ENCODE data around the gene HSBP1L1. TPM values are rescaled to one million over a fixed set of nuclear protein-coding genes. Genes with fewer than 3 reads are reported as not detected.

The HSBP1L1 gene
- total and polyA plus RNA-seq, 2 donors (not counting 3 experiments of a cell fraction or from before 2014, with no cell fraction given): 5.2 to 7.1 TPM

GRCh38 chr18:79919089-79919488 is 45.4 kb upstream of the HSBP1L1 start:
- dilution Hi-C loops (cut with MboI; ENCODE audit: extremely low pct_ligation_motif_present, low sequenced_read_pairs): no loop called here
- intact Hi-C loops (cut with micrococcal nuclease): no loop called here
- DNase-seq (ENCODE audit: low read depth, low spot score): no peak

More at GRCh38 chr18:79919089-79919488, 45.4 kb upstream of the HSBP1L1 start:
- no peak overlapping the region for H3K4me3 ChIP-seq (replicated peaks in 1 of 3; ENCODE audit: insufficient read depth in 1 of 3, low read depth in 1 of 3, low read length in 3 of 3)
- no peaks in the 10 kb centered on the region for H3K4me1 ChIP-seq (ENCODE audit: control insufficient read depth, extremely low read depth, insufficient read depth, low read length)
- H3K9ac ChIP-seq (replicated peaks; ENCODE audit: extremely low read depth, insufficient read depth, low read length): no peak overlapping the region
- H3K9me1 ChIP-seq (replicated peaks; ENCODE audit: control insufficient read depth, extremely low read depth, insufficient read depth, low read length): no peaks in the 10 kb centered on the region
- FAIRE-seq: no peak
- H3K79me2 ChIP-seq (ENCODE audit: control insufficient read depth, insufficient read depth, low read length): no peaks in the 10 kb centered on the region
- H3K27me3 ChIP-seq (ENCODE audit: control insufficient read depth in 2 of 2, insufficient read depth in 2 of 2, low read length in 2 of 2): no peaks in the 10 kb centered on the region
- BruUV-seq (replicated peaks): no TSS peak
- TF ChIP-seq POLR2A (IDR thresholded peaks at IDR 0.05; ENCODE audit: low read depth, low read length) (no peak), CTCF (IDR thresholded peaks at IDR 0.05; ENCODE audit: extremely low read depth in 1 of 2, insufficient read depth in 1 of 2, low read depth in 1 of 2, low read length in 2 of 2) (no peak), MYC (IDR thresholded peaks at IDR 0.05; ENCODE audit: low read depth, low read length) (no peak), GATA2 (IDR thresholded peaks at IDR 0.05; ENCODE audit: insufficient read depth, insufficient read length, low read depth, low read length) (no peak), JUN (IDR thresholded peaks at IDR 0.05; ENCODE audit: borderline replicate concordance, insufficient read depth, insufficient read length, low read depth) (no peak), FOS (IDR thresholded peaks at IDR 0.05; ENCODE audit: borderline replicate concordance, insufficient read depth, low read length) (no peak), MAX (IDR thresholded peaks at IDR 0.05; ENCODE audit: insufficient read depth, insufficient read length) (no peak)
- H3K27ac ChIP-seq (ENCODE audit: insufficient read depth, low read depth, low read length): no peak overlapping the region
- ChIA-PET POLR2A (no interaction called here), CTCF (no interaction called here)
- H3K9me3 ChIP-seq (replicated peaks; ENCODE audit: control insufficient read depth, insufficient read depth, low read length): no peaks in the 10 kb centered on the region
- no peak overlapping the region for H3K4me2 ChIP-seq (ENCODE audit: insufficient read depth, low read length)
- no peak overlapping the region for H2AFZ ChIP-seq (ENCODE audit: low read depth, low read length)
- no peaks in the 10 kb centered on the region for H4K20me1 ChIP-seq (replicated peaks; ENCODE audit: control insufficient read depth, extremely low read depth, insufficient read depth, low read length)
- H3K36me3 ChIP-seq (ENCODE audit: control insufficient read depth in 2 of 2, extremely low read depth in 1 of 2, insufficient read depth in 2 of 2, low read length in 2 of 2): peaks cover 0 to 7% of the 10 kb centered on the region in 2 experiments
